Measurements from ENCODE around the gene TRIM44.

DNA sequence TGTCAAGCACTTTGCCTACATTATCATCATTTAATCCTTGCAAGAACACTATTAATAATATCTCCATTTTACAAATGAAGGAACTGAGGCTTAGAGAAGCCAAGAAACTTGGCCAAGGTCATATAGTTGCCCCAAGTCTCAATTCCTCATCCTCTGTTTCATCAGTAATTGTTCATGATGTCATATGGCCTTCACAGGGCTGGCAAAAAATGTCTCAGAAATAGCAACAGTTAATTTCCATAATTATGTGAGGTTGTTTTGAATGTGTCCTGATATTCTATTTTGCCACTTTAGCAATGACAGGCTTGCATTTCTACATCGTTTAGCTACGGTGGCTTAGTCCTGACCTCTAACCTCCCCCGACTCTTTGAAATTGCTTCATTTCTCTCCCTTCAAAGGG is 20.6 kb upstream of the TRIM44 start:
- no peak for TF ChIP-seq POLR2A (IDR thresholded peaks at IDR 0.05)
- TF ChIP-seq CTCF (IDR thresholded peaks at IDR 0.05), result no peak

All from breast epithelium (tissue), 3 donors.